Duodenal mucosa (tissue), 2 donors: ENCODE measurements around the gene TRABD2A.

Source experiments
- H3K27ac ChIP-seq: one replicate; pipeline ENCODE4 v1.7.0; 2013; ENCODE audit warnings: low read depth, low read length
- H3K27me3 ChIP-seq, 2 donors: one replicate each; pipeline ENCODE4 v1.7.0; 2013; ENCODE audit warnings: low read length in 2 of 2, control low read depth in 1 of 2; ENCODE audit not compliant: insufficient read depth in 2 of 2, control insufficient read depth in 1 of 2
- H3K36me3 ChIP-seq, 2 donors: one replicate each; pipeline ENCODE4 v1.7.0; 2013; ENCODE audit warnings: low read length in 2 of 2, control low read depth in 1 of 2; ENCODE audit not compliant: insufficient read depth in 2 of 2, control insufficient read depth in 1 of 2
- H3K4me1 ChIP-seq, 2 donors: one replicate each; pipeline ENCODE4 v1.7.0; 2013; ENCODE audit warnings: low read length in 2 of 2, control low read depth in 1 of 2; ENCODE audit not compliant: insufficient read depth in 2 of 2, control insufficient read depth in 1 of 2
- H3K4me3 ChIP-seq, 2 donors: one replicate each; pipeline ENCODE4 v1.7.0; 2013; ENCODE audit warnings: low read length in 2 of 2, low read depth in 1 of 2
- H3K9ac ChIP-seq, 2 donors: one replicate each; pipeline ENCODE4 v1.7.0; 2013; ENCODE audit warnings: low read length in 2 of 2, low read depth in 1 of 2
- H3K9me3 ChIP-seq, 2 donors: one replicate each; pipeline ENCODE4 v1.7.0; 2013; ENCODE audit warnings: low read length in 2 of 2, control low read depth in 1 of 2; ENCODE audit not compliant: control insufficient read depth in 1 of 2

The TRABD2A gene

GRCh38 chr2:84801811-84802210 is 79.1 kb downstream of the TRABD2A start:
- Histone ChIP-seq H3K27ac (no peak overlapping the region), H3K4me1 (no peaks in the 10 kb centered on the region), H3K27me3 (no peaks in the 10 kb centered on the region), H3K4me3 (no peak overlapping the region), H3K9me3 (peaks cover 0 to 2% of the 10 kb centered on the region in 2 donors), H3K9ac (no peak overlapping the region), H3K36me3 (no peaks in the 10 kb centered on the region)

DNA sequence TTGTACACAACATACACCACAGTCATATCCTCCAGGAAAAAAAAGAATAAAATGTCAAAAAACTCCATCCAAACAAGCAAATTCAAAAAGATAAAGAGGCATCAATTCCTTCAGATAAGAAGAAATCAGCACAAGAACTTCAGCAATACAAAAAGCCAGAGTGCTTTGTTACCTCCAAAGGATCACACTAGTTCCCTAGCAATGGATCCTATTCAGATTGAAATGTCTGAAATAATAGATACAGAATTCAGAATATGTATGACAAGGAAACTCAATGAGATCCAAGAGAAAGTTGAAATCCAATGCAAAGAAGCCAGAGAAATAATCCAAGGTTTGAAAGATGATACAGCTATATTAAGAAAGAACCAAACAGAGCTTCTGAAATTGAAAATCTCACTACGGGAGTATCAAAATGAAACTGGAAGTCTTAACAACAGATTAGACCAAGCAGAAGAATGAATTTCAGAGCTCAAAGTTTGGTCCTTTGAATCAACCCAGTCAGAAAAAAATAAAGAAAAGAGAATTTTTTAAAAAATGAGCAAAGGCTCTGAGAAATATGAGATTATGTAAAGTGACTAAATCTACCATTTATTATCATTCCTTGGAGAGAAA is 80.6 kb downstream of the TRABD2A start:
- Histone ChIP-seq H3K27me3 (no peaks in the 10 kb centered on the region), H3K9ac (no peak overlapping the region), H3K9me3 (peaks cover 0 to 2% of the 10 kb centered on the region in 2 donors), H3K4me1 (no peaks in the 10 kb centered on the region), H3K27ac (no peak overlapping the region), H3K36me3 (no peaks in the 10 kb centered on the region), H3K4me3 (no peak overlapping the region)

- Histone ChIP-seq H3K36me3 (no peaks in the 10 kb centered on the region), H3K9me3 (peaks cover 0 to 2% of the 10 kb centered on the region in 2 donors), H3K4me3 (no peak overlapping the region), H3K27me3 (no peaks in the 10 kb centered on the region), H3K27ac (no peak overlapping the region), H3K4me1 (no peaks in the 10 kb centered on the region), H3K9ac (no peak overlapping the region)
Observed at GRCh38 chr2:84799772-84800171, 81.1 kb downstream of the TRABD2A start.

DNA sequence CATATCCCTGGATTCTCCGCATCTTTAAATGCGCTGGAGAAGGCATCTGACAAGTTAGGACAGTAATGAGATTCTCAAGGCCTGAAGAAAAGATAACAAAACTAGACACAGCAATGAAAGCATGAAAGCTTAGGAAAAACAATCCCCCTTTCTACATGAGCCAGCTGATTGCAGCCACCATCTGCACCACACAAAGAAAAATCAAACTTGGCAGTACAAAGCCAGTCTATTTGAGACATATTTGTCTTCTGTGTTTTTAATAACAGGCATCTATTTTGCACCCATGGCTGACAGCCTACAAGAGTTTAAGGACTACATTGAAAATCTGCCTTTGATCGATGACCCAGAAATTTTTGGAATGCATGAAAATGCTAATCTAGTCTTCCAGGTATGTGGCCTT is 83.6 kb downstream of the TRABD2A start:
- Histone ChIP-seq H3K9ac (no peak overlapping the region), H3K9me3 (peaks cover 0 to 5% of the 10 kb centered on the region in 2 donors), H3K4me1 (no peaks in the 10 kb centered on the region), H3K27me3 (no peaks in the 10 kb centered on the region), H3K27ac (no peak overlapping the region), H3K36me3 (no peaks in the 10 kb centered on the region), H3K4me3 (no peak overlapping the region)

DNA sequence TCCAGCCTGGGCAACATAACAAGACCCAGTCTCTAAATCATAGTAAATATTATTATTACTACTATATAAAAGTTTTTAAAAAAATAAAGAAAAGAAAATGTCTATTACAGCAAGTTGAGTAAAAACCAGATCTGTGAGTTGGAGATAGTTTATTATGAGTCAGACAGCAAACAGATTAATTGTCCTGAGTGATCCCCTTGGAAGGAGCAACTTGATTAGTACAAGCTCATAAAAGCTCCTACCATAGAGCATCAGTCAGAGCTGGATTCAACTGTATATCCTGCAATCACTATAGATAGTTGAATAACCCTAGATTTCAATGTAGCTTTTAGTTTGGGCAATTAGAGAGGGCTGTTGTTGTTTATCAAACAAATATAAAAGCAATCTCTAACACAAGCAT is 84.1 kb downstream of the TRABD2A start:
- no peaks in the 10 kb centered on the region for H3K4me1 ChIP-seq
- no peak overlapping the region for H3K27ac ChIP-seq
- H3K27me3 ChIP-seq = no peaks in the 10 kb centered on the region
- H3K36me3 ChIP-seq = no peaks in the 10 kb centered on the region
- H3K9me3 ChIP-seq = peaks cover 0 to 5% of the 10 kb centered on the region in 2 donors
- H3K4me3 ChIP-seq = no peak overlapping the region
- no peak overlapping the region for H3K9ac ChIP-seq

DNA sequence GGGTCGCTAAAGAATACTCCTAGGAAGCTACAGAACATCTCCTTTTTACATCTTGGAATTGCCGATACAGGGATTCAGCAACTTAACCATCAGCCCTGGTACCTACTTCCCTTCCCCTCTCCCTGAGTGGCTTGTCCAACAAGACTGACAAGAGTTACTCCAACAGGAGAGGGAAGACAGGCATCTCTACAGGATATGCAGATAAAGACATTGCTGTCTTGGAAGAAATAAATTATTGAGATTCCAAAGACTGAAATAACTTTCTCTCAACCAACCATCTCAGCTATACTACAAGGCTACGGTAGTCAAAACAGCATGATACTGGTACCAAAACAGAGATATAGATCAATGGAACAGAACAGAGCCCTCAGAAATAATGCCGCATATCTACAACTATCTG is 87.2 kb downstream of the TRABD2A start:
- H3K9me3 ChIP-seq = peaks cover 0 to 5% of the 10 kb centered on the region in 2 donors
- no peak overlapping the region for H3K9ac ChIP-seq
- no peaks in the 10 kb centered on the region for H3K4me1 ChIP-seq
- H3K36me3 ChIP-seq = no peaks in the 10 kb centered on the region
- no peak overlapping the region for H3K27ac ChIP-seq
- no peak overlapping the region for H3K4me3 ChIP-seq
- no peaks in the 10 kb centered on the region for H3K27me3 ChIP-seq

DNA sequence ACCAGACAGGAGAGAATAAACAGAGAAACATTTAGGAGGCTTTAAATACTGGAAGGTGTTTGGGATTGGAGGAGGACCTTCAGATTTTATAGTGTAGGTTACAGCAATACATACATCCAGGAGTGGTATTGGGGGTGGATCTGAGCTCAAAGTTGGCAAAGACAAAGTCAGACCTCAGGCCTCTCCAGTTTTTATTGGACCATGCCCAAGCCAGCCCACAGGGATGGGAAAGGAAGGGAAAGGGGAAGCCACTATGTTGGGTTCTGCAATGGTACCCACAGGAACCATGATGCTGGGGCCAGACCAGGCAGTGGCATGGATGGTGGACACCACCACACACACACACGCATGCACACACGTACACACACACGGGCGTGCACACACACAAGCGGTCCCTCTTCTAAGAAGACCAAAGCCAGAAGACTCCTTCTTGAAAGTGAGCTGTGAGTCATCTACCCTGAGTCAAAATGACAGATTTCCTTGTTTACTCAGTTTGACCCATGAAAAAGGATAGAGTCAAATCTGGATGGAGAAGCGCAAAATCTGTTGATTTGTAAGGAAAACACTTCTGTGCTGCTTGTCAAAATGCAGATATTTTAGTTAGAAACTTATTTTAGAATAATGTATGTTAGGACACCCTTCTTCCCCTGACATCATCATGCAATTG is 87.9 kb downstream of the TRABD2A start:
- Histone ChIP-seq H3K27me3 (no peaks in the 10 kb centered on the region), H3K4me3 (no peak overlapping the region), H3K36me3 (no peaks in the 10 kb centered on the region), H3K27ac (no peak overlapping the region), H3K9me3 (peaks cover 0 to 5% of the 10 kb centered on the region in 2 donors), H3K9ac (no peak overlapping the region), H3K4me1 (no peaks in the 10 kb centered on the region)

GRCh38 chr2:84788498-84788897 is 92.4 kb downstream of the TRABD2A start:
- Histone ChIP-seq H3K4me1 (no peaks in the 10 kb centered on the region), H3K9ac (no peak overlapping the region), H3K4me3 (no peak overlapping the region), H3K36me3 (no peaks in the 10 kb centered on the region), H3K27me3 (no peaks in the 10 kb centered on the region), H3K9me3 (peaks cover 0 to 4% of the 10 kb centered on the region in 2 donors), H3K27ac (no peak overlapping the region)

DNA sequence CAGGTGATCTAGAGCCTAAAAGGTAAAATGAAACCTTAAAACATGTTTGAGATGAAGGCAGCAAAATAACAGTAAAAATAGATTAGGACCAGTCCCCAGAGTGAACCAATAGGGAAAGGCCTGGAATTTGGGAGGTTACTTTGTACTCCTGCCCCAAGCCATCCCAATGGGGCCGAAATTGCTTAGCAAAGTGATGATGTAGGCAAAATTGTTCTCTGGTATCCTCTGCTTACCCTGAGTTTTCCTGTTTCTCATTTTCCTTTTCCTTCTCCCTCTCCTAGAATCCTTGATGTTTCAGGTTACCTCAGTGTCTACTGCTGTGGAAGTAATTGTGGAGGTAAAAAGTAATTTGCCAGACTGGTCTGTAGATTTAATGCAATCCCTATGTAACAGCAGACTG is 92.9 kb downstream of the TRABD2A start:
- no peak overlapping the region for H3K4me3 ChIP-seq
- H3K9me3 ChIP-seq = peaks cover 0 to 3% of the 10 kb centered on the region in 2 donors
- H3K27ac ChIP-seq = no peak overlapping the region
- no peaks in the 10 kb centered on the region for H3K27me3 ChIP-seq
- H3K36me3 ChIP-seq = no peaks in the 10 kb centered on the region
- H3K4me1 ChIP-seq = peaks cover 0 to under 1% of the 10 kb centered on the region in 2 donors
- H3K9ac ChIP-seq = no peak overlapping the region

GRCh38 chr2:84786601-84787000 is 94.3 kb downstream of the TRABD2A start:
- Histone ChIP-seq H3K9me3 (no peaks in the 10 kb centered on the region), H3K9ac (no peak overlapping the region), H3K36me3 (no peaks in the 10 kb centered on the region), H3K4me1 (peaks cover 12 to 14% of the 10 kb centered on the region in 2 donors), H3K4me3 (no peak overlapping the region), H3K27me3 (no peaks in the 10 kb centered on the region), H3K27ac (no peak overlapping the region)
